SU-DHL-6 (cell line): Measurements from ENCODE around the gene BICD1.

Experiments used
- EZH2phosphoT487 ChIP-seq: fragments of 200-600 bp; sonication (generic), shearing (Covaris generic); conservative IDR thresholded peaks from 2 replicates; pipeline ENCODE4 v1.6.1; 2018; ENCODE audit warnings: mild to moderate bottlenecking, antibody characterized with exemption, low read length, moderate library complexity, mixed read lengths
- TF ChIP-seq, protein P1 (sequence below): fragments of 200-600 bp; sonication (generic); IDR thresholded peaks from one replicate; pipeline ENCODE4 v1.5.1; 2017; ENCODE audit warnings: antibody characterized with exemption, mild to moderate bottlenecking, low read length, moderate library complexity; ENCODE audit not compliant: insufficient read depth, poor library complexity, severe bottlenecking

DNA sequence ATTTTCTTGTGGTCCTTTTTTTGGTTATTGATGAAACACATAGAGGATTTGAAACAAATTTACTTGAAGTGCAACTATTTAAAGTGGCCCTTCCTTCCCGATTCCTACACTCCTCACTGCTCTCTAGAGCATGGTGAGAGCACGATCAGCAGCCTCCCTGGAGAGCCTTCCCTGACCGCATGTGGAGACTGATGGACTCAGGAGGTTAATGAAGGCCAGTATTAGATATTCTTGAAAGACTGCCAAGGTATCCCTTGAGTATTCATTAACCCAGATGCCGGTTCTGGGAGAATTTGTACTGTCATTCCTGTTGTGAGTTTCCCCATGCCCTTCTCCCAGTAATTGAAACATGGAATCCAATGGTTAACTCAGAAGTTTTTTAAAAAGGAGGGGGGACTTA lies 189.9 kb downstream of the BICD1 start:
- TF ChIP-seq, protein P1, sequence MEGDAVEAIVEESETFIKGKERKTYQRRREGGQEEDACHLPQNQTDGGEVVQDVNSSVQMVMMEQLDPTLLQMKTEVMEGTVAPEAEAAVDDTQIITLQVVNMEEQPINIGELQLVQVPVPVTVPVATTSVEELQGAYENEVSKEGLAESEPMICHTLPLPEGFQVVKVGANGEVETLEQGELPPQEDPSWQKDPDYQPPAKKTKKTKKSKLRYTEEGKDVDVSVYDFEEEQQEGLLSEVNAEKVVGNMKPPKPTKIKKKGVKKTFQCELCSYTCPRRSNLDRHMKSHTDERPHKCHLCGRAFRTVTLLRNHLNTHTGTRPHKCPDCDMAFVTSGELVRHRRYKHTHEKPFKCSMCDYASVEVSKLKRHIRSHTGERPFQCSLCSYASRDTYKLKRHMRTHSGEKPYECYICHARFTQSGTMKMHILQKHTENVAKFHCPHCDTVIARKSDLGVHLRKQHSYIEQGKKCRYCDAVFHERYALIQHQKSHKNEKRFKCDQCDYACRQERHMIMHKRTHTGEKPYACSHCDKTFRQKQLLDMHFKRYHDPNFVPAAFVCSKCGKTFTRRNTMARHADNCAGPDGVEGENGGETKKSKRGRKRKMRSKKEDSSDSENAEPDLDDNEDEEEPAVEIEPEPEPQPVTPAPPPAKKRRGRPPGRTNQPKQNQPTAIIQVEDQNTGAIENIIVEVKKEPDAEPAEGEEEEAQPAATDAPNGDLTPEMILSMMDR = no peak
- TF ChIP-seq EZH2phosphoT487 = no peak
